Gastroesophageal sphincter (tissue), 3 donors: ENCODE results near the gene MDGA2.

Experiments used
- CTCF ChIP-seq, 4 experiments: fragments of 200-600 bp in 2 of 4; fragments of 450-650 bp in 2 of 4; sonication (generic) in 1 of 4; IDR thresholded peaks; one replicate each; pipeline ENCODE4 v1.5.1; 2017 to 2019; ENCODE audit warnings: antibody characterized with exemption in 4 of 4, mild to moderate bottlenecking in 2 of 4, moderate library complexity in 2 of 4
- EP300 ChIP-seq: sonication (generic); formaldehyde crosslinking; IDR thresholded peaks from one replicate; pipeline ENCODE4 v1.6.1; 2017; ENCODE audit warnings: antibody characterized with exemption, mild to moderate bottlenecking
- POLR2A ChIP-seq, 2 donors: fragments of 450-650 bp; IDR thresholded peaks; one replicate each; pipeline ENCODE4 v1.6.1; 2017; ENCODE audit warnings: antibody characterized with exemption in 2 of 2, mild to moderate bottlenecking in 2 of 2, moderate library complexity in 1 of 2

GRCh38 chr14:47020500-47020899, 654.9 kb downstream of the MDGA2 start:
- TF ChIP-seq CTCF (IDR thresholded peaks at IDR 0.05) (no peak), EP300 (no peak), POLR2A (IDR thresholded peaks at IDR 0.05) (no peak)
